GM12872 (cell line): ENCODE data around the gene METRNL.

Source experiments
- TF ChIP-seq, protein P1 (sequence below): IDR thresholded peaks from 3 replicates; pipeline ENCODE4 v1.5.1; 2011; ENCODE audit warnings: low read depth, mild to moderate bottlenecking, low read length, moderate library complexity; ENCODE audit not compliant: insufficient read depth

METRNL gene

DNA sequence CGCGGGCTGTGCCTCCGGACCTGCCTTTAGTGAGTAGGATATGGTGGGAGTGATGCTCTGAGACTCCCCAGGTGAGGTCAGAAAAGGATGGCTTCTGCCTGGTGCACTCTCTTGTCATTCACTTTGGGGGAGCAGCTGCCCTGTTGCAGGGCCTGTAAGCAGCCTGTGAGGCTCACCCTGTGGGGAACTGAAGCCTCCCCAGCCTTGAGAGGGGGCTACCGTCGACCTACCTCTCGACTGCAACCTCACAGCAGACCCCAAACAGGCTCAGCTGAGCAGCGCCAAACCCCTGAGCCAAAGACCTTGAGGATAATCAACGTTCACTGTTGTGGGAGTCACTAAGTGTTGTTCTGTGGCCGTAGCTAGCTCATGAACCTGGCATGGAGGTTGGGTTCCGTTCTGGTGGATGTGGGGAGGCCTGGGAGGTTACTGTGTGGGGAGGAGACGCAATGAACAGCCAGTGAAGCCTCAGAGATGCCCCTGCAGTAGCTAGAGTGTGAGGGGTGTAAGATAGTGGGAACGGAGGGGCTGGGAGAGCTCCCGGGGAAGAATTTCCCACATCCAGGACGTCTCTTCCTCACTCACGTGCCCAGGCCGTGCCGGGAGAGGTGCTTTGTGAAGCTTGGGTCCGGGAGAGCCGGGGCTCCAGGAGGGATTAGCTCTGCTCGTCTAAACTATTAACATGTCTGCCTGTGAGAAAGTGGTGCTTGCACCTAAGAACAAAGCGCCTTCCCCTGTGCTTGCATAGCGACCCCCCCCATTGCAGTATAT is 38.8 kb downstream of the METRNL start:
- TF ChIP-seq, protein P1, sequence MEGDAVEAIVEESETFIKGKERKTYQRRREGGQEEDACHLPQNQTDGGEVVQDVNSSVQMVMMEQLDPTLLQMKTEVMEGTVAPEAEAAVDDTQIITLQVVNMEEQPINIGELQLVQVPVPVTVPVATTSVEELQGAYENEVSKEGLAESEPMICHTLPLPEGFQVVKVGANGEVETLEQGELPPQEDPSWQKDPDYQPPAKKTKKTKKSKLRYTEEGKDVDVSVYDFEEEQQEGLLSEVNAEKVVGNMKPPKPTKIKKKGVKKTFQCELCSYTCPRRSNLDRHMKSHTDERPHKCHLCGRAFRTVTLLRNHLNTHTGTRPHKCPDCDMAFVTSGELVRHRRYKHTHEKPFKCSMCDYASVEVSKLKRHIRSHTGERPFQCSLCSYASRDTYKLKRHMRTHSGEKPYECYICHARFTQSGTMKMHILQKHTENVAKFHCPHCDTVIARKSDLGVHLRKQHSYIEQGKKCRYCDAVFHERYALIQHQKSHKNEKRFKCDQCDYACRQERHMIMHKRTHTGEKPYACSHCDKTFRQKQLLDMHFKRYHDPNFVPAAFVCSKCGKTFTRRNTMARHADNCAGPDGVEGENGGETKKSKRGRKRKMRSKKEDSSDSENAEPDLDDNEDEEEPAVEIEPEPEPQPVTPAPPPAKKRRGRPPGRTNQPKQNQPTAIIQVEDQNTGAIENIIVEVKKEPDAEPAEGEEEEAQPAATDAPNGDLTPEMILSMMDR = no peak

DNA sequence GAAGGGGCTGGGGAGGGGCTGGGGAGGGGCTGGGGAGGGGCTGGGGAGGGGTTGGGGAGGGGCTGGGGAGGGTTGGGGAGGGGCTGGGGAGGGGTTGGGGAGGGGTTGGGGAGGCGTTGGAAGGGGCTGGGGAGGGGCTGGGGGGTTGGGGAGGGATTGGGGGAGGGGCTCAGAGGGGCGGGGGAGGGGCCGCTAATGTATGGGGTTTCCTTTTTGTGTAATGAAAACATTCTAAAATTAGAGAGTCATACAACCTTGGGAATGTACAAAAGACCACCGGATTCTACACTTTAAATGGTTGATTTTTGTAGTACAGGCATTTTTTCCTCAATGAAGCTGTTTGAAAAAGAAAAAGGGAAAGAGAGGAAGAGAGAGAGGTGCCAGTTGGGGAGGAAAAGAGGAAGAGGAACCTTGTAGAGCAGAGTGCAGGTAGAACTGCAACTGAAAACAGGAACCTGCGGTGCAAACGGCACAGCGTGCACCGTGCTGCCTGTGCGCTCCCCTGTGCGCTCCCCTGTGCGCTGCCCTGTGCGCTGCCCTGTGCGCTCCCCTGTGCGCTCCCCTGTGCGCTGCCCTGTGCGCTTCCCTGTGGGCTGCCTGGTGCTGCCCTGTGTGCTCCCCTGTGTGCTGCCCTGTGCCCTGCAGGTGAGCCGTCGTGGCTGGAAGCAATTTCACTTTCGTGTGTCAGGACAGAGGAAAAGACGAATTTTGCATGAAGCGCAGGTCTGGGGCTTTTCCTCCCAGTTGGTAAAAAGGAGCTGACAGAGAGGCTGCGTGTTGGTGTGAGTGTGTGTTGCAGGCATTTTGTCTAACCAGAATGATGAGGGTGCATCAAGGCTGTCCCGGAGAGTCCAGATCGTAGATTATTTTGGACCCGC is 40.8 kb downstream of the METRNL start:
- TF ChIP-seq, protein P1 = no peak

- TF ChIP-seq, protein P1 = no peak
These were observed 42.8 kb downstream of the METRNL start for GRCh38 chr17:83121921-83122820.

- TF ChIP-seq, protein P1 = no peak
These were observed 43.4 kb downstream of the METRNL start for GRCh38 chr17:83122834-83123233.

- TF ChIP-seq, protein P1 = no peak
These were observed 44.7 kb downstream of the METRNL start for GRCh38 chr17:83123896-83124801.

DNA sequence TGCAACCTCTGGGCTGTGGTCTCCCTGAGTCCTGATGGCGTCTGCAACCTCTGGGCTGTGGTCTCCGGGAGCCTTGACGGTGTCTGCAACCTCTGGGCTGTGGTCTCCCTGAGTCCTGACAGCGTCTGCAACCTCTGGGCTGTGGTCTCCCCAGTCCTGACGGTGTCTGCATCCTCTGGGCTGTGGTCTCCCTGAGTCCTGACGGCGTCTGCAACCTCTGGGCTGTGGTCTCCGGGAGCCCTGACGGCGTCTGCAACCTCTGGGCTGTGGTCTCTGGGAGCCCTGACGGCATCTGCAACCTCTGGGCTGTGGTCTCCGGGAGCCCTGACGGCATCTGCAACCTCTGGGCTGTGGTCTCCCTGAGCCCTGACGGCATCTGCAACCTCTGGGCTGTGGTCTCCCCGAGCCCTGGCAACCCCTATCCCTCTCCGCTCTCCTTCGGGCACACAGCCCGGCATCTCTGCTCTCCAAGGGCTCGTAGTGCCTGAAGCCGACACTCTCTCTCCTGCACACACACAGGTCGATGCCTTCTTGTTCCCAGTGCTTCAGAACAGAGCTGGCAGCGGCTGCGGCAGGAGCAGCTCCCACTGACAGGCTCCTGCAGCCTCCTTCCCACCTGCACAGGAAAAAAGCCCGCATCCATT is 45.6 kb downstream of the METRNL start:
- TF ChIP-seq, protein P1 = no peak
